Endodermal cell (in vitro differentiated cells): Measurements from ENCODE around the gene RIMOC1. TPM values are rescaled to one million over a fixed set of nuclear protein-coding genes. Genes with fewer than 3 reads are reported as not detected.

Experiments used
- DNase-seq: peaks from one replicate; pipeline ENCODE4 v3.0.0-alpha.2; 2017
- H3K27ac ChIP-seq: 2 replicates; pipeline ENCODE4 v1.5.1; 2013; ENCODE audit warnings: mild to moderate bottlenecking, low read depth, low read length, moderate library complexity
- H3K27me3 ChIP-seq: 2 replicates; pipeline ENCODE4 v1.6.1; 2013; ENCODE audit warnings: mild to moderate bottlenecking, low read length, moderate library complexity; ENCODE audit not compliant: insufficient read depth, control insufficient read depth, poor library complexity, severe bottlenecking
- H3K36me3 ChIP-seq: 2 replicates; pipeline ENCODE4 v1.7.0; 2013; ENCODE audit warnings: mild to moderate bottlenecking, low read length, moderate library complexity; ENCODE audit not compliant: control insufficient read depth, insufficient read depth
- H3K4me1 ChIP-seq: one replicate; pipeline ENCODE4 v1.7.0; 2013; ENCODE audit warnings: low read length; ENCODE audit not compliant: control insufficient read depth, insufficient read depth
- H3K4me3 ChIP-seq: 2 replicates; pipeline ENCODE4 v1.5.1; 2013; ENCODE audit warnings: mild to moderate bottlenecking, low read length, moderate library complexity
- H3K9ac ChIP-seq: 2 replicates; pipeline ENCODE4 v1.6.1; 2013; ENCODE audit warnings: mild to moderate bottlenecking, low read length, moderate library complexity; ENCODE audit not compliant: poor library complexity, severe bottlenecking; ENCODE audit errors: extremely low read depth
- H3K9me3 ChIP-seq: 2 replicates; pipeline ENCODE4 v1.6.1; 2013; ENCODE audit warnings: mild to moderate bottlenecking, low read length, moderate library complexity; ENCODE audit not compliant: control insufficient read depth
- H3K27ac Mint-ChIP-seq: 2 replicates; pipeline ENCODE4 v1.8.0; 2020; ENCODE audit warnings: mixed read lengths
- H3K27me3 Mint-ChIP-seq: 2 replicates; pipeline ENCODE4 v1.8.0; 2021; ENCODE audit warnings: mild to moderate bottlenecking, mixed read lengths; ENCODE audit not compliant: insufficient read depth
- H3K36me3 Mint-ChIP-seq: 2 replicates; pipeline ENCODE4 v1.8.0; 2020; ENCODE audit warnings: low read depth, mixed read lengths
- H3K4me1 Mint-ChIP-seq: 2 replicates; pipeline ENCODE4 v1.8.0; 2020; ENCODE audit warnings: mixed read lengths
- H3K4me3 Mint-ChIP-seq: 2 replicates; pipeline ENCODE4 v1.8.0; 2020; ENCODE audit warnings: mild to moderate bottlenecking, moderate library complexity, mixed read lengths
- H3K9me3 Mint-ChIP-seq: 2 replicates; pipeline ENCODE4 v1.8.0; 2020; ENCODE audit warnings: mild to moderate bottlenecking, mixed read lengths
- WGBS, 2 experiments: methylation state at CpG; one replicate each; pipeline versions ENCODE4 v1.1.5 to v1.1.7; 2013; ENCODE audit warnings: missing lambda C conversion rate in 2 of 2, mixed read lengths in 1 of 2; ENCODE audit not compliant: insufficient coverage in 1 of 2, insufficient read length in 1 of 2; 5-methylcytosine and 5-hydroxymethylcytosine counted together
- total RNA-seq, 2 donors: library from RNA; stranded (reverse); fragmentation: NEBNext Ultra II Directional in 1 of 2; extraction: Animal tissue kit (Norgen Biotek cat#: 25700) in 1 of 2; gene quantifications; 2 replicates in 1 of 2; 3 replicates in 1 of 2; pipeline ENCODE4 v1.2.1, GENCODE V29; 2021
- TF ChIP-seq, protein P1 (sequence below): fragments of 200-600 bp; sonication (generic); conservative IDR thresholded peaks from 2 replicates; pipeline ENCODE4 v1.5.0; 2021; ENCODE audit warnings: antibody characterized with exemption, mild to moderate bottlenecking

Gene RIMOC1
- total RNA-seq, 2 donors from 2014 or later = 46.5 to 47.0 TPM

DNA sequence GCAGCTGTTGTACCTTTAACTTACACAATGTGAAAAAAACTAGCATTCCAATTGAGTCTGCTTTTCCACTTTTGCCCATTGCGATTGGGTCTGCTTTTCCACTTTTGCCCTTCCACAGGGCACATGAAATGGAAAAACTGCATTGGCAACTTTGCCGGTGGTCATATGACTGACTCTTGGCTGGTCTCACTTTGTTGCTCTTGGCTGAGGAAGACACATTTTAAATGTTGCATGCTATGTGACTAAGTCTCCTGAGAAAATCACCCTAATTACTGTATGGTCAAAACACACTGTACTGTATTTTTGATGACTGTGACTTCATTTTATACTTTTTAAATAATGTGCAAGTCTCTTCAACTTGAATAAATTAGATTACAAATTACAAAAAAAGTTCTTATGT, 32.3 kb upstream of the RIMOC1 start:
- Mint-ChIP-seq H3K36me3 (no peaks in the 10 kb centered on the region), H3K27me3 (peaks cover 29% of the 10 kb centered on the region), H3K4me3 (no peak overlapping the region), H3K27ac (no peak overlapping the region), H3K9me3 (peaks cover 5% of the 10 kb centered on the region), H3K4me1 (peaks cover 2% of the 10 kb centered on the region)
- Histone ChIP-seq H3K4me3 (no peak overlapping the region), H3K4me1 (peaks cover 2% of the 10 kb centered on the region), H3K27me3 (peaks cover 23% of the 10 kb centered on the region), H3K9ac (no peak overlapping the region), H3K9me3 (peaks cover 15% of the 10 kb centered on the region), H3K27ac (no peak overlapping the region), H3K36me3 (no peaks in the 10 kb centered on the region)
- WGBS, 2 experiments = 93 to 100% methylated on average over 2 of the region's 2 CpGs
- no peak for DNase-seq
- TF ChIP-seq, protein P1, sequence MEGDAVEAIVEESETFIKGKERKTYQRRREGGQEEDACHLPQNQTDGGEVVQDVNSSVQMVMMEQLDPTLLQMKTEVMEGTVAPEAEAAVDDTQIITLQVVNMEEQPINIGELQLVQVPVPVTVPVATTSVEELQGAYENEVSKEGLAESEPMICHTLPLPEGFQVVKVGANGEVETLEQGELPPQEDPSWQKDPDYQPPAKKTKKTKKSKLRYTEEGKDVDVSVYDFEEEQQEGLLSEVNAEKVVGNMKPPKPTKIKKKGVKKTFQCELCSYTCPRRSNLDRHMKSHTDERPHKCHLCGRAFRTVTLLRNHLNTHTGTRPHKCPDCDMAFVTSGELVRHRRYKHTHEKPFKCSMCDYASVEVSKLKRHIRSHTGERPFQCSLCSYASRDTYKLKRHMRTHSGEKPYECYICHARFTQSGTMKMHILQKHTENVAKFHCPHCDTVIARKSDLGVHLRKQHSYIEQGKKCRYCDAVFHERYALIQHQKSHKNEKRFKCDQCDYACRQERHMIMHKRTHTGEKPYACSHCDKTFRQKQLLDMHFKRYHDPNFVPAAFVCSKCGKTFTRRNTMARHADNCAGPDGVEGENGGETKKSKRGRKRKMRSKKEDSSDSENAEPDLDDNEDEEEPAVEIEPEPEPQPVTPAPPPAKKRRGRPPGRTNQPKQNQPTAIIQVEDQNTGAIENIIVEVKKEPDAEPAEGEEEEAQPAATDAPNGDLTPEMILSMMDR = no peak

DNA sequence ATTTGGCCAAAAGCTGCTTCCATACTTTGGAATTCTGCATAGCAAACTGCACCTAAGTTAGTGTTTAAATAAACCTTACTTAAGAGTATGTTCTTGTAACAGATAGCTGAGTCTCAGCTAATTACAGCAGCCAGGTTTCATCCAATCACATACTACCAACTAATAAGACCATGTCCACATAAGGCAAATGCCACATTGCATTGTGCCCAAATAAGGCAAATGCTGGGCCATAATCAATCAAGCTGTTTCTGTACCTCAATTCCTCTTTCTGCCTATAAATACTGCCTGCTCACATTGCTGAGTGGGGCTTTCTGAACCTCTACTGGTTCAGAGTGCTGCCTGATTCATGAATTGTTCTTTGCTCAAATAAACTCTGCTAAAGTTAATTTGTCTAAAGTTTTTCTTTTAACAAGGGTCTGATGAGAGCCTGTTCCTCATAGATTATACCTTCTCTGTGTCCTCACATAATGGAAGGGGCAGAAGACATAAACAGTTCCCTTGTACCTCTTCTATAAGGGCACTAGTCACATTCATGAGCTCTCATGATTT, 29.6 kb upstream of the RIMOC1 start:
- Histone ChIP-seq H3K4me1 (peaks cover 5% of the 10 kb centered on the region), H3K36me3 (no peaks in the 10 kb centered on the region), H3K9me3 (peaks cover 16% of the 10 kb centered on the region), H3K27me3 (peaks cover 18% of the 10 kb centered on the region), H3K27ac (no peak overlapping the region), H3K4me3 (no peak overlapping the region), H3K9ac (no peak overlapping the region)
- Mint-ChIP-seq H3K27ac (no peak overlapping the region), H3K9me3 (peaks cover 5% of the 10 kb centered on the region), H3K36me3 (no peaks in the 10 kb centered on the region), H3K4me3 (no peak overlapping the region), H3K27me3 (peaks cover 25% of the 10 kb centered on the region), H3K4me1 (peaks cover 19% of the 10 kb centered on the region)
- no peak for DNase-seq
- TF ChIP-seq, protein P1 = no peak

DNA sequence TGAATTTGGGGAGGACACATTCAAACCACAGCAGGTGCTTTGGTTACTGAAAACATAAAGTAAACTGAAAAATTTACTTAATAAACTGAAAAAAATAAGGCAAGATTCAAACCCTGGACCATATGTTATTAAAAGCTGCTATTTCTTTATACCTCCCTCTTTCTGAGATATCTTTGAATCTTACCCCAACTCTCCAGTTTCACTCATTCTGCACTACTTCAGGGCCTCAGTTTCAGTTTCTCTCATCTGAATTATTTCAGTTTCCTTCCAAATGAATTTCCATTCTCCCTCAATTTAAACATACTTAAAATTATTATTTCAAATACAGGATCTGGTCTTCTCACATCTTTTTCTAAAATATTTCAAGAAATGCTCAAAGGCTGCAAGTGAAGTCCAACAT, 29.0 kb upstream of the RIMOC1 start:
- Histone ChIP-seq H3K27ac (no peak overlapping the region), H3K9me3 (peaks cover 21% of the 10 kb centered on the region), H3K9ac (no peak overlapping the region), H3K27me3 (peaks cover 18% of the 10 kb centered on the region), H3K4me1 (peaks cover 5% of the 10 kb centered on the region), H3K36me3 (no peaks in the 10 kb centered on the region), H3K4me3 (no peak overlapping the region)
- Mint-ChIP-seq H3K4me3 (no peak overlapping the region), H3K36me3 (no peaks in the 10 kb centered on the region), H3K4me1 (peaks cover 19% of the 10 kb centered on the region), H3K9me3 (peaks cover 5% of the 10 kb centered on the region), H3K27ac (no peak overlapping the region), H3K27me3 (peaks cover 25% of the 10 kb centered on the region)
- DNase-seq = no peak
- TF ChIP-seq, protein P1 = no peak
